ENCODE data around the gene FBXL7.

- TF ChIP-seq POLR2A (IDR thresholded peaks at IDR 0.05; ENCODE audit: extremely low read depth, insufficient read length), result no peak
- TF ChIP-seq CTCF (IDR thresholded peaks at IDR 0.05; ENCODE audit: low read depth, low read length), result no peak
- no peak for TF ChIP-seq MYC (IDR thresholded peaks at IDR 0.05; ENCODE audit: low read depth, low read length)
Measured at GRCh38 chr5:15702102-15702501, 202.1 kb downstream of the FBXL7 start.

Data from NB4 (cell line).